Muscle of back (tissue), 11 donors: ENCODE measurements around the gene MARS1. TPM values are rescaled to one million over a fixed set of nuclear protein-coding genes. Genes with fewer than 3 reads are reported as not detected.

ENCODE experiments used
- DNase-seq, 3 donors: peaks; one replicate each; pipeline versions ENCODE4 v3.0.0 to v3.0.0-alpha.2; 2013
- polyA plus RNA-seq, 10 donors: library from polyadenylated mRNA; unstranded; fragments of 120-200 nt; gene quantifications; one replicate each; pipeline ENCODE4 v1.2.1, GENCODE V29; 2013; ENCODE audit not compliant: insufficient read length in 10 of 10

The MARS1 gene
- polyA plus RNA-seq, 10 donors: 72.4 to 114 (median 90.8) TPM

DNA sequence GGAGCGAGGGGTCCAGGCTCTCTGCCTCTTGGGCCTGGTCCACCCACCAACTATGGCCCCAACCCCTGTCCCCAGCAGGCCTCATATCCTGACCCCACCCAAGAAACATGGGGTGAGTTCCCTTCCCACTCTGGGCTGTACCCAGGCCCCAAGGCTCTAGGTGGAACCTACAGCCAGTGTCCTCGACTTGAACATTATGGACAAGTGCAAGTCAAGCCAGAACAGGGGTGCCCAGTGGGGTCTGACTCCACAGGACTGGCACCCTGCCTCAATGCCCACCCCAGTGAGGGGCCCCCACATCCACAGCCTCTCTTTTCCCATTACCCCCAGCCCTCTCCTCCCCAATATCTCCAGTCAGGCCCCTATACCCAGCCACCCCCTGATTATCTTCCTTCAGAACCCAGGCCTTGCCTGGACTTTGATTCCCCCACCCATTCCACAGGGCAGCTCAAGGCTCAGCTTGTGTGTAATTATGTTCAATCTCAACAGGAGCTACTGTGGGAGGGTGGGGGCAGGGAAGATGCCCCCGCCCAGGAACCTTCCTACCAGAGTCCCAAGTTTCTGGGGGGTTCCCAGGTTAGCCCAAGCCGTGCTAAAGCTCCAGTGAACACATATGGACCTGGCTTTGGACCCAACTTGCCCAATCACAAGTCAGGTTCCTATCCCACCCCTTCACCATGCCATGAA, 16.8 kb upstream of the MARS1 start:
- no peak for DNase-seq

DNA sequence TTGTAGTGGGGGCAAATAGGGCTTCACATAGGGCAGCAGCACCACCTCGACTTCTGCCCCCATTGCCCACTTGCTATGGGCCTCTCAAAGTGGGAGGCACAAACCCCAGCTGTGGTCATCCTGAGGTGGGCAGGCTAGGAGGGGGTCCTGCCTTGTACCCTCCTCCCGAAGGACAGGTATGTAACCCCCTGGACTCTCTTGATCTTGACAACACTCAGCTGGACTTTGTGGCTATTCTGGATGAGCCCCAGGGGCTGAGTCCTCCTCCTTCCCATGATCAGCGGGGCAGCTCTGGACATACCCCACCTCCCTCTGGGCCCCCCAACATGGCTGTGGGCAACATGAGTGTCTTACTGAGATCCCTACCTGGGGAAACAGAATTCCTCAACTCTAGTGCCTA, 16.2 kb upstream of the MARS1 start:
- no peak for DNase-seq

DNA sequence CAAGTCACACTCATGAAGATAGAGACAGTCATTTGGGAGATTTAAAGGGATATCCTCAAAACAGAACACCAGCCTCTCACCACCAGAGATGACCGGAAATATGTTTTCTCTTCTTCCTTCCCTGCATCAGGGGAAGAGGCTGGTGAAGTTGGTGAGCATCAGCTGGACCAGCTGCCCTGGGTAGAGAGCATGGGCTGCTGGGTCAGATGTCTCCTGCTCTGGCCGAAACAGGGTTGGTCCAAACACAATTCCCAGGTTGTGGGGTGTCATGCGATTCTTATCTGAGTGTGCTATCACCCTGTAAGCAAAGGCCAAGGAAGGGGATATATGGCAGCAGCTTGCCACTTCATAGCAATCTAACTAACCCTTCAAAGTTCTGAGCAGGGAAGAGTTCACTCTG, 15.5 kb upstream of the MARS1 start:
- no peak for DNase-seq

DNA sequence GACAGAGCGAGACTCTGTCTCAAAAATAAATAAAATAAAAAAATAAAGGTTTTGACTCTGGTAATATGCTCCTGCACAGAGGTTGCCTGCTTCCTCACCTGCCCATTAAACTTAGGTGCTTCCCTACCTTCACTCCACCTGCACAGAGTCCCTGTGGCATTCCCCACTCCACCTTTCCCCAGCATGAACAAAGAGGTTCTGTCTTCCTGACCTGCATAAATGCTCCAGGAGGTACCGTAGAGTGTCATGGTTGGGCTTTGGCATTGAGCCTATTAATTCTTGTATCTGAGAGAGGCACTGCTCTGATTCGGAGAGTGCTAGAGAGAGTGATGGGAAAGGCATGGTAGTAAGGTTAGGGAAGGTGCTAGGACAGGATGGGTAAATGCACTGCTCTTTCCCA, 14.5 kb upstream of the MARS1 start:
- no peak for DNase-seq

DNA sequence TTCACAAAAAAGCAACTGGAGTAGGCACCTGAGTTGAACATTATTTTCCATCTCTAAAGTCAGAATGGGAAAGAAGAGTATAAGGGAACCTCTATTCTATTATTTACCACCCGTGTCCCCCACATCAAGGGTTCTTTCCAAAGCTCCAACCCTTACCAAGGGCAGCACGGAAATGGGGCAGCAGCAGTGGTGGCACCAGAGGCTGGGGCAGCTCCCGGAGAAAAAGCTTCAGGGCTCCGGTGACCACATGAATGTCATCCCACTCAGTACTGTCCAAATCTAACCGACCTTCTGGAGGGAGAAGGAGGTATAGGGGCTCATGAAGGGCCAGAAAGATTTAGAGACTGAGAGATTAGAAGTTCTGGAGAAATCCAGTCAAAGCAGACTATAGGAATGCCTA, 14.0 kb upstream of the MARS1 start:
- no peak for DNase-seq

DNA sequence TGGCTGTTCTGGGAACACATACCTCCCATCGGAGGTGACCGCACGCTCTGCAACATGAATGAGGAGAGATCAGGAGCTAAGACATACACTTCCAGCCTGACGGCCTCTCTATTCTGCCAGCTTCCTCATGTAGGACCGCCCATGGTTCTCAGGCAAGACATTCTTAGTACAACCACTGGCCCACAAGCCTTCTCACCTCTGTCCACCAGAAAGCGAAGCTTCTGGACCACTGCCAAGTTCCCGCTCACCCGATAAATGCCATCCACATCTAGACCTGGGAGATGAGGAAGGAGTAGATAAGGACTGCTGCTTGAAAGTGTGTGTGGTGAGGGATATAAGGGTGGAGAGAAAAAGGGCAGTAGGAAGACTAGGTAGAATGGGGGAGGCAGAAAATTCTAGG, 13.4 kb upstream of the MARS1 start:
- no peak for DNase-seq

DNA sequence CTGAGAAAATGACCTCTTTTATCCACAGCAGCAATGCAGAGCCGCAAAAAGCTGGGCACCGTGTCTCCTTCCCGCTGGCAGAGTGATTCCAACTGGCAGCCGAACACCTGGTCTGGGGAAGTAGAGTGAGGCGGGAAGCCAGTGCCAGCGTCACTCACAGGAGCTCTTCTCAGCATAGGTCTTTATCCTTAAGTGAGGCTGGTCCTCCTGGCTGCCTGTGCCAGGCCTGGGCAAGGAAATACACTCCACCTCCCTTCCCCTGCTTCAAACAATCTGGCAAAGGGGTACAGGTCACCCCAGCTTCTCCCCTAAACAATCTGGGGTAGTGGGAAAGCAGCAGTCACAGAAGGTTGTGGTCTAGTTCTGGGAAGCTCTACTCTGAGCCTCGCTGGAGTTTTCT, 13.0 kb upstream of the MARS1 start:
- no peak for DNase-seq

DNA sequence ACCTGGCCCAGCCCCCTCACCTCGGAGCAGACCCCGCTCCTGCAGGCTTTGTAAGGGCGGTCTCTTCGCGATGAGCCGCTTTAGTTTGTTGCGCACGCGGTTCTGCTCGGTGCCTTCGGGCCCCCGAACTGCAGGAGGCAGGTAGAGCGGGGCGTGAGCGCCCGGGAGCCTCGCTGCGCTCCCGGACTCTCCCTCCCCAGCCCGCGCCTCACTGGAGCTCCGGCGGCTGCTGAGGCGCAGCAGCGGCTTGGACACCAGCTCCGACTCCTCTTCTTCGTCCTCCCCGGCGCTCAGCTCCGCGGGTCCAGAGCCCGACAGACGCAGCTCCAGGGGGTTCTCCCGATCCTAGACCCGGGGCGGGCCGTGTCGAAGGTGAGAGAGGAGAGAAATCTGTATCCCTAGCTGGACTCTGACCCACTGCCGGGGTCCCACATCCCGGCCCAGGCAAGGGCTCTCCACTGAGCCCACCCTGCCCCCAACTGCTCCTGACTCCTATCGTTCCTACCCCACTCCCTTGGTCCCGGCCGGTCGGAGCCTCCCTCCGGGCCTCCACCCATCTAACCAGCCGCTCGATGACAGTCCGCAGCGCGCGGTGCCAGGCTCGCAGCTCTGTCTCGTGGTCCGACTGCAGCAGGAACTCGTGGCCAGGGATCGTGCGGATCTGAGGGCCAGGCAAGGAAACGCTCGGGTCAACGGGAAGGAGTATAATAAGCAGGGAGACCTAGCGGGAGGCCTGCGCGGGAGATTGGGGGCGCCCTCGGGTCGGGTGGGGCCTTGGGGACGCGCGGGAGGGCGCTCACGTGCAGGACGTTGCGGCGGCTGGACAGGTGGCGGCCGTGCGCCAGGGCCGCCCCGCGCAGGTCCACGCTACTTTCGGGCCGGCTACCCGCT, 12.4 kb upstream of the MARS1 start:
- peak in 1 of 3 donors; percentile 65 for DNase-seq

DNA sequence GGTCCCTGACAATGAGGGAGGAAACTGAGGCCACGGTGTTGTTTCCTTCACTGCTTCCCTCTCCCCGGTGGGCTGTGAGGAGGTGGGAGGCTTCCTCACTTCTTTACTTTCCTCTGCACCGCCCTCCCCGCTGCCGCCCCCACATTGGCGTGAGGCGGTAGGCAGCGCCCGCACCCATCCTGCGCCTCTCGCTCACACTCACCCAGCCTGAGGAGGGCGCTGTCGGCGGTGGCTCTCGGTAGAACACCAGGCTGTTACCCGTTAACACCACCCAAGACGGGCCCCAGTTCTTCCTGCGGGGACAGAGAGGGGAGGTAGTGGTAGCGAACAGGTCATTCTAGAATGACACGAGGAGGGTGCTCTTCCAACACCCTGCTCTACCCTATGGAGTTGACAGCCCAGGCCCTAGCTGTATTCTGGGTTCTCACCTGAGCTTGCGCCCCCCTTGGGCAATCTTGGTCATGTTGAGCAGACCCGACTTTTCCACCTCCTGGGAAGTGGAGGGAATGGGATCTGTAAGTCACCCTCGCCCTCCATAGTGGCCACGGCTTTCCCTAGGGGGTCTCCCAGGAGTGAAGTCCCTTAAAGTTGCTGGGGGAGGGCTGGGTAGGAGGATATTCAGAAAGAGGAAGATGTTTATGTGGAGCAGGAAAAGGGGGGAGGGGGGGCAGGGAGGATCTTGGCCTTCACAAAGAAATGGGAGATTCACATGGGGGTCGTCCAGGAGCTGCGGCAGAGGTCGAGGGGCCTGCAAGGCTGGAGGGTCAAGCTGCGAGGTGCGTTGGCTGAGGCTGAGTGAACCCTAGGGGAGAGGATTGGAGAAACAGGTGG, 11.5 kb upstream of the MARS1 start:
- no peak for DNase-seq

DNA sequence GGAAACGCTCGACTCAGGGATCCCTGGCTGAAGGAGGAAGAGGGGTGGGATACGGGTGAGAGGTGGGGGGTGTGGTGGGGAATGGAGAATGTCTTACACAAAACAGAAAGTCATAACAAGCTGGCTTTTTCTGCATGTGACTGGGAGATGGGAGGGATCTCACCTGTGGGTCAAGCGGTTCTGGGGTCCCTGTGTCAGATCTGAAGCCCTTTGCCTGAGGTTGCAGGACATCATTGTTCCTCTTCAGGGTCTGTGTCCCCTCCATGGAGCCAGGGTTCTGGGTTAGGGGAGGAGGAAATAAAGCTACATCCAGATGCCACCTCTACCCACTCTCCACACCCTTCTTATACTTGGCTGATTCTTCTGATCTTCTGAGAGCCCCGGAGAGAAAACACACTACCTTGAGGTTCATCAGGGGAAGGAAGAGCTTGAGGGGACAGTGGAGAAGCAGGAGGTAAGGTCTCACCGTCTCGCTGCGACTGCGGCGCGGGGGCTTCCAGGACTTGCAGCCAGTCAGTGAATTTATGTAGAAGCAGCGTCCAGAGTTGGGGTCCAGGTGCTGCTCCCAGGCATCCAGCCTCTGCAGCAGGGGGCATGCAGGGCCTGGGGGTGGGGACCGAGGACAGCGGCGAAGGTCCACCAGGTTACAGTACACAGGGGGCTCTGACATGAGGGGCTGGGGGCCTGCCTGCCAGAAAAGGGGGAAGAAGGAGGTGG, 10.7 kb upstream of the MARS1 start:
- no peak for DNase-seq

DNA sequence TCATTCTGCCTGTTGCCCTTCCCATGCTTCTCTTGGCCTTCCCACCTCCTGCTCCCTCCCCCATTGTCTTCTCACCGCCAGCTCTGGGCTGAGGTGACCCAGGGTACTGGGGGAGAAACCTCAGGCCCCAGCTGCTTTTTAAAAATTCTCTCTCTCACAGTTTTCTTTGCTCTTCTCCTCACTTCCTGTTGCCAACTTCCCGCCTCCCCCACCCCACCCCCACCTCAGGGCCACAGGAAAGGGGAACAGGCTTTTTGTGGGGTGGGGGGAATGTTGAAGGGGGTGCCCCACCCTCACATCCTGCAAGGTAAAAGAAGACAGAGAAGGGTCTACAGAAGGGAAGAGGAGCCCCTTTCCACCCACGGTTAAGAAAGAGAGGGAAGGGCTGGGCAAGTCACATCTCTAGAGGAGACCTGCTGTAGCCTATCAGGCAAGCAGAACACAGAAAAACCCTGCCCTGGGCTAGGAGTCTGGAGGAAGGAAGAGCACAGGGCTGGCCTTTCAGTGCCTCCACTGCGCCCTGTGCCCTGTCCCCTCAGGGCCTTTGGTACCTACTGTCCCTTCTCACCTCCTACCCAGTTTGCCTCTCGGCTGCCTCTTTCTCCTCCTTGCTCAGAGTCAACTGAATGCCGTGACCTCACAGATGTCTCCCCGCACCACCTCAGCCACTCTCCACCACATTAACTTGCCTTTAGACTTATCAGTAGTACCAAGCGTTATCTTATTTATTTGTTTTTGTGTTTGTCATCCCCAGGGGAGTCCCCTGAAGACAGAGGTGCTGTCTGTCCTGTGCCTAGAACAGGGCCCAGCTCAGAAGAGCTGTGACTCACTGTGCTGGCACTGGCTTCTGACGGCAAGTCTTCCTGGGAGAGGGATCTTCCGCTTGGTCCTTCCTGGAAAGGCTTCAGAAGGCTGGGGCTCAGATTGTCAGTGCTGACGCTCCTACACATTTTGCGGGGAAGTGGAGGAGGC, 9.9 kb upstream of the MARS1 start:
- DNase-seq: no peak

DNA sequence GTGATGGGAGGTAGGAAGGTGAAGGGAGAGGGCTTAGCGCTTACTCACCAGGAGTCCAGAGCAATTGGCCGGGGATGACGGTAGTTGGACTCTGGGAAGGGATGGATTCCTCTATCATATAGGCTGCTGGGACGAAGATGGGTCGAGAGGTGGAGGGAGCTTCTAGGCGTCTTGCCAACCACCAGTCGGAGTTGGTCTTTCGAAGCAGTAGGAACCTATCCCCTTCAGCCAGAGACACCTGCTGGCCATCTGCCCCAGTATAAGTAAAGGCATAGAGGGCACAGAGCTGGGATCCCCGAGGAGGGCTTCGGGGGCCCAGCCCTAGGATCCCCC, 8.9 kb upstream of the MARS1 start:
- DNase-seq: no peak

DNA sequence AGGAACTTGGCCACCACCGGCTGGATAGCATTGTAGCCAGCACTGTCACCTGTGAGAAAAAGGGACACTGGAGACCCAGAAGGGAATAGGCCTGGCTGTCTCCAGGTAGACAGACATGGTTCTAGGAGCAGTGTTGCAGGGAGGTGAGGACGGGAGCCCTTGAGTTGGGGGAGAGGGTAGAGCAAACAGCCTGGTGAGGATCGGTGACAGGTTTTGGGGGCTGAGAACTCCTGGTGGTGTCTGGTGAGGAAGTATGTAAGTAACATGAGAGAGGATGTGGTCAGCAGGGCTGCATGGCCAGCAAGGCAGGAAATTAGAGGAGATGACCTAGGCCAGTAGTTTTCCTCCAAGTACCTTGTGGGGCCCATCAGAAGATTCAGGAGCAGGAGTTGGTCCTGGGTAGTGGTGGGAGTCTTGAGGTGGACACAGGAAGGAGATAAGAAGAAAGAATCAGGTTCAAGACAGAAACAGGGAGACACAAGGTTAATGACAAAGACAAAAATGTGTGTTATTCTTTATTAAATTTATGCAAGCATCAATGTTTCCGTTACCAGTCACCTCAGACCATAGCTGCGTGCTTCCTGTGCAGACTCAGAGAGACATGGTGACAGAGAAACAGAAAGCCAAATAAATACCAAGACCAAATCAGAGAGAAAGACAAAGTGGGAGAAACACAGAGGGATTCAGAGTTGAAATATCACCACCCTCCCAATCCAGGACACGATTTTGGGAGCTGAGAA, 8.3 kb upstream of the MARS1 start, which contains the start of gene ARHGAP9:
ARHGAP9 (minus strand) TSS at position 491 of the 740 bp plus-strand sequence; CDS start at position 31, 460 bp downstream.
- no peak for DNase-seq

DNA sequence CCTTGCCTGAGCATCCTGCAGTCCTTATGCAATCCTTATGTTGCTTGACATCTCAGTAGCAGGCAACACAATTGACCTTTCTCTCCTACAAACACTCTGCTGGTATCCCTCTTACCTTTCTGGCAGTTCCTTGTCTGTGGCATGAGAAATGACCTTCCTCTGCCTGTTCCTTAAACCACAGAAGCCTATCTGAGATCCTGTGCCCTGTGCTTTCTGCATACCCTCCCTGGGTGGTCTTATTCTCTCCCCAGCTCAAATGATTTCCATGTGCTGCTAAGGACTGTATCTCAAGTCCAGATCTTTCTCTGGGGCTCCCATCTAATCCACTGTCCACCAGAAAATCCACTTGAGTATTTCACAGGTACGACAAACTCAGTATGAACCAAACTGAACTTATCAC, 6.2 kb upstream of the MARS1 start:
- no peak for DNase-seq

DNA sequence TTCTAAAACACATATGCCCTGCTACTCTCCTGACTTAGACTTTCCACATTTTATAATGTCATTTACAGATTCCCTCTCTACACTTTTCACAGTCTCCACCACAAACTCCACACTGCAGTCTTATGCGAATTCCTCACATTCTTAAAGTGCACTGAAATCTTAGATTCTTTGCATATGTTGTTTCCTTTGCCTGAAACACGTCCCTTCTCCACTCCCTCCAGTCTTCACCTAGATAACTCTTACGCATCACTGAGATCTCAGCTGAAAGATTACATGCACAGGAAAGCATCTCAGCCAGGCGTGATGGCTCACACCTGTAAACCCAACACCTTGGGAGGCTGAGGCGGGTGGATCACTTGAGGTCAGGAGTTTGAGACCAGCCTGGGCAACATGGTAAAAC, 4.4 kb upstream of the MARS1 start:
- peak in 1 of 3 donors; percentile 45 for DNase-seq

DNA sequence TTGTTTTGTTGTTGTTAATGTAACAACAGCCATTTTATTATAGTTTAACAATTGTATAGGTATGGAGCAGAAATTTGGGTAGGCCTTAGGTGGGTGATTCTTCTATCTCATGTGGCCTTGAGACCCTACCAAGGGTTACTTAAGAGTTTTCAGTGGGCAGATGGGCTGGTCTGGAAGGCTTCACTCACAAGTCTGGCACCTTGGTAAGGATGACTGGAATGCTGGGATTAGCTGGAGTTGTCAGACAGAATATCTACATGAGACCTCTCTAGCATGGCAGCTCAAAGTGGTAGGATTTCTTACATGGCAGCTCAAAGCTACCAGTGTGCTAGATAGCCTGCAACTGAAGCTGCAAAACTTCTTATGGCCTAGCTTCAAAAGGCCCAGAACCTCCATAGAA, 2.2 kb upstream of the MARS1 start:
- no peak for DNase-seq

DNA sequence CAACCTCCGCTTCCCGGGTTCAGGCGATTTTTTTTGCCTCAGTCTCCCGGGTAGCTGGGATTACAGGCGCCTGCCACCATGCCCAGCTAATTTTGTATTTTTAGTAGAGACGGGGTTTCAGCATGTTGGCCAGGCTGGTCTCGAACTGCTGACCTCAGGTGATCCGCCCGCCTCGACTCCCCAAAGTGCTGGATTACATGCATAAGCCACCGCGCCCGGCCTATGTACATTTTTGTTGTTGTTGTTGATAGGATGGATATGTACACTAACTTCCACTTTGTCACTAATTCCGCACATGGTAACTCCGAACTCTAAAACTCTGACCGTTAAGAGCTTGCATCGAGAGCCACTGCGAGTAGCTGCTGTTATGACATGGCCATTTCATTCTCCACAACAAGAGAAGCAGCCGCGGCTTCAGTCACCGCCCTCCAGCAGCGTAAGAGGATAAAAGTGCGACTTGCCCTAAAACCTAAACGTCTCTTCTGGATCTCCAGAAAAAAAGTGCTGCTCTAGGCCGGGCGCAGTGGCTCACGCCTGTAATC, 742 bp upstream of the MARS1 start:
- no peak for DNase-seq

DNA sequence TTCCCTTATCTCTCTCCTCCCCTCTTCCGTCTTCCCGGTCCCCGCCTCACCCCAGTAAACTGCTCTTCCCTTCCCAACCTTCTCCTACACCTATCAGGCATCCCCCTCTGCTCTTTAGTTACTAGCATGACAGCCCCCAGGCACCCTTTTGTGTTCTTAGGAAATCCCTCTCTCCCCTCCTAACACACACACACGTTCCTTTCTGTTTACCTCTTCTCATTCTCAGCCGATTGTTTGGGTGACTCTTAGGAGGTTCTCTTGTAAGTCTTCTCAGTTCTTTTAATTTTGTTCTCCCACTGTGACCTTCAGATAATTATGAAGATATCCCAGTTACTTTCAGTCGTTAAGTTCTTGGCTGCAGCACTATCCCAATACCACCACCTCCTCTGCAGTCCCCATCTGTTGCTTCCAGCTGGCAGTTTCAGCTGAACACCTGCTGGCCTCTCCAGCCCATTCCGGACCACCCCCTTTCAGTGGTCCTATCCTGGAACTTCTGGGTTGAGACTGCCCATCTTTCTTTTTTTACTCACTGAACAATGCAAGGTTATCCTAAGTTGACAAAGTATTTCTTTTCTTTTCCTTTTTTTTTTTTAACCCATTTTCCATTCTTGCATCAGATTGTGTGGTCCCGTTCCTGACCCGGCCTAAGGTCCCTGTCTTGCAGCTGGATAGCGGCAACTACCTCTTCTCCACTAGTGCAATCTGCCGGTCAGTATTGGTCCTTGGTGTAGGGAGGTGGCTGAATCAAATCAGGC, 711 bp downstream of the MARS1 start:
- DNase-seq: no peak

DNA sequence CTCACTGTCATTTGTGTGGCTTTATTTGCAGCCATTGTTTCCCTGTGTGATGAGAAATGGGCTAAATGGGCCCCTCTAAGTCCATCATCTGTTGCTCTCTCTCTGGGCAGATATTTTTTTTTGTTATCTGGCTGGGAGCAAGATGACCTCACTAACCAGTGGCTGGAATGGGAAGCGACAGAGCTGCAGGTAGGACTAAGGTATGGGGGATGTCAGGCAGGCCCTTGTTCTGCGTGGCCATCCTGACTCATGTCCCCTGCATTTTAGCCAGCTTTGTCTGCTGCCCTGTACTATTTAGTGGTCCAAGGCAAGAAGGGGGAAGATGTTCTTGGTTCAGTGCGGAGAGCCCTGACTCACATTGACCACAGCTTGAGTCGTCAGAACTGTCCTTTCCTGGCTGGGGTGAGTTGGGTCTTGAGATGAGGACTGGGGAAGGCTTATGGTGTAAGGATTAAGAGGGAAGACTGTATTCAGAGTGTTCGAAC, 1.3 kb downstream of the MARS1 start:
- no peak for DNase-seq
